ENCODE data around the gene RAET1L.
A peak's percentile ranks its signal among the peaks of the same experiment; 100 is the strongest.
"Not testable (repeated sequence)": the region's sequence is repeated elsewhere in the genome, so short reads cannot be mapped to it uniquely, and the experiment has no call there.

The RAET1L gene

GRCh38 chr6:150043501-150044412 is 18.4 kb upstream of the RAET1L start:
- DNase-seq, result no peak

GRCh38 chr6:150043096-150043495 is 17.8 kb upstream of the RAET1L start:
- no peak for DNase-seq

- no peak for DNase-seq
These were observed 13.1 kb upstream of the RAET1L start for GRCh38 chr6:150038202-150039062.

- peak in 1 of 6 experiments; percentile 18 for DNase-seq
These were observed 12.3 kb upstream of the RAET1L start for GRCh38 chr6:150037526-150038201.

GRCh38 chr6:150036081-150036480 is 10.7 kb upstream of the RAET1L start:
- no peak for DNase-seq

- DNase-seq, result no peak
These were observed 8.0 kb upstream of the RAET1L start for GRCh38 chr6:150033207-150033771.

GRCh38 chr6:150032598-150032997 is 7.3 kb upstream of the RAET1L start:
- DNase-seq, result no peak

GRCh38 chr6:150030611-150031010 is 5.3 kb upstream of the RAET1L start:
- DNase-seq, result no peak

GRCh38 chr6:150029749-150030148 is 4.4 kb upstream of the RAET1L start:
- no peak for DNase-seq

GRCh38 chr6:150029276-150029675 is 3.9 kb upstream of the RAET1L start:
- no peak for DNase-seq

- no peak for DNase-seq
These were observed 3.5 kb upstream of the RAET1L start for GRCh38 chr6:150028799-150029198.

- DNase-seq, result no peak
These were observed 2.7 kb upstream of the RAET1L start for GRCh38 chr6:150027806-150028565.

GRCh38 chr6:150026976-150027805 is 1.9 kb upstream of the RAET1L start:
- DNase-seq, result no peak

GRCh38 chr6:150024646-150025155 is 631 bp downstream of the RAET1L start:
- no peak for DNase-seq

GRCh38 chr6:150024021-150024420 is 1.3 kb downstream of the RAET1L start:
- DNase-seq, result not testable (repeated sequence)

- not testable (repeated sequence) for DNase-seq
These were observed 3.5 kb downstream of the RAET1L start for GRCh38 chr6:150021870-150022269.

GRCh38 chr6:150018846-150019580 is 6.3 kb downstream of the RAET1L start:
- no peak for DNase-seq

- not testable (repeated sequence) for DNase-seq
These were observed 8.2 kb downstream of the RAET1L start for GRCh38 chr6:150017186-150017521.

GRCh38 chr6:150016324-150017185 is 8.8 kb downstream of the RAET1L start:
- peak; percentile 34 to 82 (median 48) for DNase-seq
